SK-N-SH (cell line): ENCODE results near the gene ARHGEF28. TPM values are rescaled to one million over a fixed set of nuclear protein-coding genes. Genes with fewer than 3 reads are reported as not detected.

Experiments used
- CTCF ChIA-PET: fragments of 300-600, 350-600 bp; formaldehyde crosslinking; extraction: SDS; loops from one replicate; lab custom pipeline; 2021; lab: Yijun Ruan, JAX
- POLR2A ChIA-PET: fragments of 350-600 bp; sonication (Branson Sonifier 250); formaldehyde crosslinking; extraction: SDS; loops from one replicate; lab custom pipeline; 2020; ENCODE audit warnings: antibody characterized with exemption, inconsistent platforms; lab: Yijun Ruan, JAX
- DNase-seq: peaks from one replicate; pipeline ENCODE4 v3.0.0; 2012
- H2AFZ ChIP-seq: fragments of 200-600 bp; sonication (generic); 2 replicates; pipeline ENCODE4 v1.8.1; 2016; ENCODE audit warnings: antibody characterized with exemption, mild to moderate bottlenecking, low read depth
- H3F3A ChIP-seq: fragments of 200-600 bp; sonication (generic); replicated peaks from 2 replicates; pipeline ENCODE3; 2016; ENCODE audit warnings: antibody characterized with exemption, mild to moderate bottlenecking; ENCODE audit not compliant: insufficient read depth
- H3K27ac ChIP-seq, 2 experiments: fragments of 200-500 bp in 1 of 2; fragments of 200-600 bp in 1 of 2; sonication (Bioruptor generic) in 1 of 2; sonication (generic), shearing (Covaris generic) in 1 of 2; 2 replicates each; pipeline versions ENCODE4 v1.5.1 to v1.6.1; 2014 to 2016; ENCODE audit warnings: low read depth in 2 of 2, inconsistent platforms in 1 of 2, low read length in 1 of 2, mild to moderate bottlenecking in 1 of 2, mixed read lengths in 1 of 2
- H3K27me3 ChIP-seq: fragments of 200-600 bp; sonication (generic), shearing (Covaris generic); 2 replicates; pipeline ENCODE4 v1.6.1; 2016; ENCODE audit warnings: mixed run types; ENCODE audit not compliant: insufficient read depth
- H3K36me3 ChIP-seq, 2 experiments: fragments of 200-500 bp in 1 of 2; fragments of 200-600 bp in 1 of 2; sonication (Bioruptor generic) in 1 of 2; sonication (generic) in 1 of 2; replicated peaks in 1 of 2; 2 replicates each; pipeline versions ENCODE3 to v1.5.1; 2014 to 2016; ENCODE audit warnings: low read length in 1 of 2, mild to moderate bottlenecking in 1 of 2; ENCODE audit not compliant: insufficient read depth in 2 of 2, control insufficient read depth in 1 of 2
- H3K4me1 ChIP-seq, 2 experiments: fragments of 200-500 bp in 1 of 2; fragments of 200-600 bp in 1 of 2; sonication (Bioruptor generic) in 1 of 2; sonication (generic), shearing (Covaris generic) in 1 of 2; 2 replicates each; pipeline versions ENCODE4 v1.5.1 to v1.6.1; 2014 to 2016; ENCODE audit warnings: low read depth in 1 of 2, low read length in 1 of 2, mixed run types in 1 of 2; ENCODE audit not compliant: insufficient read depth in 2 of 2, control insufficient read depth in 1 of 2
- H3K4me2 ChIP-seq: fragments of 200-600 bp; sonication (generic), shearing (Covaris generic); 2 replicates; pipeline ENCODE4 v1.6.1; 2017; ENCODE audit warnings: mixed run types
- H3K4me3 ChIP-seq, 2 experiments: fragments of 200-500 bp in 1 of 2; fragments of 200-600 bp in 1 of 2; sonication (Bioruptor generic) in 1 of 2; sonication (generic), shearing (Covaris generic) in 1 of 2; 2 replicates each; pipeline versions ENCODE4 v1.5.1 to v1.8.1; 2014 to 2016; ENCODE audit warnings: low read depth in 2 of 2, inconsistent platforms in 1 of 2, low read length in 1 of 2, mild to moderate bottlenecking in 1 of 2, mixed read lengths in 1 of 2, moderate library complexity in 1 of 2
- H3K79me2 ChIP-seq: fragments of 200-600 bp; sonication (generic); 2 replicates; pipeline ENCODE4 v1.8.1; 2017; ENCODE audit warnings: mild to moderate bottlenecking; ENCODE audit not compliant: insufficient read depth
- H3K9ac ChIP-seq: fragments of 200-600 bp; sonication (generic); 2 replicates; pipeline ENCODE4 v1.6.1; 2017; ENCODE audit warnings: mixed run types
- H3K9me2 ChIP-seq: fragments of 200-600 bp; sonication (generic); 2 replicates; pipeline ENCODE4 v1.6.1; 2017; ENCODE audit warnings: mixed run types
- H3K9me3 ChIP-seq: fragments of 200-600 bp; sonication (generic); 2 replicates; pipeline ENCODE4 v1.6.1; 2017; ENCODE audit warnings: mixed run types, mild to moderate bottlenecking, moderate library complexity
- H4K20me1 ChIP-seq: fragments of 200-600 bp; sonication (generic); 2 replicates; pipeline ENCODE4 v1.6.1; 2017; ENCODE audit warnings: mild to moderate bottlenecking, mixed run types; ENCODE audit not compliant: insufficient read depth
- EP300 ChIP-seq, 2 experiments: IDR thresholded peaks; 2 replicates each; pipeline versions ENCODE4 v1.4.0 to v1.6.1; 2012; ENCODE audit warnings: borderline replicate concordance in 1 of 2, low read depth in 1 of 2, low read length in 1 of 2
- FOXJ3 ChIP-seq: sonication (generic); formaldehyde crosslinking; IDR thresholded peaks from 2 replicates; pipeline ENCODE4 v1.5.1; 2020; ENCODE audit warnings: mild to moderate bottlenecking, missing genetic modification reagents
- NFIC ChIP-seq: IDR thresholded peaks from 2 replicates; pipeline ENCODE4 v1.4.0; 2012; ENCODE audit warnings: borderline replicate concordance
- NRF1 ChIP-seq: IDR thresholded peaks from 2 replicates; pipeline ENCODE4 v1.6.1; 2012; ENCODE audit warnings: low read depth, mild to moderate bottlenecking, low read length
- RFX5 ChIP-seq: IDR thresholded peaks from 2 replicates; pipeline ENCODE4 v1.6.1; 2012; ENCODE audit warnings: mild to moderate bottlenecking, improper control_type of control experiment, low read length
- SIN3A ChIP-seq: IDR thresholded peaks from 2 replicates; pipeline ENCODE4 v1.6.1; 2012; ENCODE audit warnings: low read depth, mild to moderate bottlenecking, low read length, moderate library complexity, borderline replicate concordance
- SMC3 ChIP-seq: IDR thresholded peaks from 2 replicates; pipeline ENCODE4 v1.6.1; 2012; ENCODE audit warnings: low read depth, low read length, improper control_type of control experiment
- TEAD4 ChIP-seq: IDR thresholded peaks from 2 replicates; pipeline ENCODE4 v1.4.0; 2012; ENCODE audit warnings: mild to moderate bottlenecking, borderline replicate concordance; ENCODE audit not compliant: insufficient read depth
- WGBS: methylation state at CpG from one replicate; pipeline ENCODE4 v1.1.6; 2017; ENCODE audit warnings: low lambda C conversion rate; 5-methylcytosine and 5-hydroxymethylcytosine counted together
- polyA plus RNA-seq, 3 experiments: library from polyadenylated mRNA; depleted of rRNA; stranded (reverse); fragments of >200 nt; gene quantifications; 2 replicates each; pipeline ENCODE4 v1.2.3, GENCODE V29; 2012
- TF ChIP-seq, protein P1 (sequence below): IDR thresholded peaks from 2 replicates; pipeline ENCODE4 v1.4.0; 2012; ENCODE audit warnings: low read depth, borderline replicate concordance
- TF ChIP-seq, protein P2 (sequence below): fragments of 150-350 bp; IDR thresholded peaks from 2 replicates; pipeline ENCODE4 v1.6.1; 2016; ENCODE audit warnings: mild to moderate bottlenecking, low read depth, low read length
- TF ChIP-seq, protein P3 (sequence below): fragments of 200-600 bp; sonication (generic); IDR thresholded peaks from 2 replicates; pipeline ENCODE4 v1.6.1; 2017; ENCODE audit warnings: antibody characterized with exemption, mild to moderate bottlenecking, moderate library complexity
- TF ChIP-seq, protein P4 (sequence below): IDR thresholded peaks from 2 replicates; pipeline ENCODE4 v1.4.0; 2012; ENCODE audit warnings: low read depth

Gene ARHGEF28
- polyA plus RNA-seq, 1 of the 3 experiments (the other 2 are of a cell fraction) = 4.2 TPM

DNA sequence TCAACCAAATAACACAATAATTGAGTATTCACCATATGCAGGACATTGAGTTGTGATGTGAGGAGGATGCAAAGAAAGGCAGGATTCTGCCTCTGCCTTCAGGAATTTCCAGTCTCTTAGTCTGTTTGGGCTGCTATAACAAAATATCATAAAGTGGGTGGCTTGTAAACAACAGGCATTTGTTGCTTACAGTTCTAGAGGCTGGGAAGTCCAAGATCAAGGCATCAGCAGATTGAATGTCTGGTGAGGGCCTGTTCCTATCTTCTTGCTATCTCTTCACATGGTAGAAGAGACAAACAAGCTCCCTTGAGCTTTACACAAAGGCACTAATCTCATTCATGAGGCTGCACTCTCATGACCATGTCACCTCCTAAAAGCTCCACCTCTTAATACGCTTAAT lies 360.7 kb downstream of the ARHGEF28 start:
- H2AFZ ChIP-seq = no peak overlapping the region
- WGBS = 100% methylated on average over 1 of the region's 1 CpG
- no peaks in the 10 kb centered on the region for H3F3A ChIP-seq
- no peaks in the 10 kb centered on the region for H3K4me1 ChIP-seq
- H3K27me3 ChIP-seq = no peaks in the 10 kb centered on the region
- TF ChIP-seq NFIC (no peak), FOXJ3 (CRISPR knock-in tag) (no peak), TEAD4 (no peak), EP300 (IDR thresholded peaks at IDR 0.05; ENCODE audit: borderline replicate concordance in 1 of 2, low read depth in 1 of 2, low read length in 1 of 2) (no peak), SIN3A (no peak), NRF1 (no peak)
- TF ChIP-seq, protein P1, sequence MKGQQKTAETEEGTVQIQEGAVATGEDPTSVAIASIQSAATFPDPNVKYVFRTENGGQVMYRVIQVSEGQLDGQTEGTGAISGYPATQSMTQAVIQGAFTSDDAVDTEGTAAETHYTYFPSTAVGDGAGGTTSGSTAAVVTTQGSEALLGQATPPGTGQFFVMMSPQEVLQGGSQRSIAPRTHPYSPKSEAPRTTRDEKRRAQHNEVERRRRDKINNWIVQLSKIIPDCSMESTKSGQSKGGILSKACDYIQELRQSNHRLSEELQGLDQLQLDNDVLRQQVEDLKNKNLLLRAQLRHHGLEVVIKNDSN = no peak
- TF ChIP-seq, protein P2, sequence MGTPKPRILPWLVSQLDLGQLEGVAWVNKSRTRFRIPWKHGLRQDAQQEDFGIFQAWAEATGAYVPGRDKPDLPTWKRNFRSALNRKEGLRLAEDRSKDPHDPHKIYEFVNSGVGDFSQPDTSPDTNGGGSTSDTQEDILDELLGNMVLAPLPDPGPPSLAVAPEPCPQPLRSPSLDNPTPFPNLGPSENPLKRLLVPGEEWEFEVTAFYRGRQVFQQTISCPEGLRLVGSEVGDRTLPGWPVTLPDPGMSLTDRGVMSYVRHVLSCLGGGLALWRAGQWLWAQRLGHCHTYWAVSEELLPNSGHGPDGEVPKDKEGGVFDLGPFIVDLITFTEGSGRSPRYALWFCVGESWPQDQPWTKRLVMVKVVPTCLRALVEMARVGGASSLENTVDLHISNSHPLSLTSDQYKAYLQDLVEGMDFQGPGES = no peak
- TF ChIP-seq, all 33 proteins: peak for 0
- ChIA-PET POLR2A (no interaction called here), CTCF (interaction anchor here (1.1 to 1.4 kb wide), 2 partner anchors 11 to 28 kb away, joined by 4 to 6 read pairs; no protein-coding TSS in a partner anchor)
- H3K4me2 ChIP-seq = no peak overlapping the region
- no peak overlapping the region for H3K4me3 ChIP-seq
- H3K9ac ChIP-seq = no peak overlapping the region
- no peaks in the 10 kb centered on the region for H3K36me3 ChIP-seq
- no peak for DNase-seq
- H3K9me2 ChIP-seq = no peaks in the 10 kb centered on the region
- H3K9me3 ChIP-seq = no peaks in the 10 kb centered on the region
- H3K79me2 ChIP-seq = no peaks in the 10 kb centered on the region
- no peaks in the 10 kb centered on the region for H4K20me1 ChIP-seq
- no peak overlapping the region for H3K27ac ChIP-seq

DNA sequence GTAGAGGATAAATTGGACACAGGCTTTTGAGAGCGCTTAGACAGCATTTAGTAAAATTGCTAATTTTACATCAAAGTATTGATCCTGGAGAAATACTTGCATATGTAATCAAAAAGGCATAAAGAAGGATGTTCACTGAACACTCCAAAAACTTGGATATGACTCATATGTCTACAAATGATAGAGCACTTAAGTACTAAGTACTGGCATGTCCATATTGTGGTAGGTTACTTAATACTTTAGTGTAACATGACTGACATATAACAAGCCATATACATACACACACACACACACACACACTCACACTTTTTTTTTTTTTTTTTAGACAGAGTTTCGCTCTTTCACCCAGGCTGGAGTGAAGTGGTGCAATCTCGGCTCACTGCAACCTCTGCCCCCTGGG lies 361.9 kb downstream of the ARHGEF28 start:
- no peaks in the 10 kb centered on the region for H3F3A ChIP-seq
- no peaks in the 10 kb centered on the region for H3K79me2 ChIP-seq
- no peak overlapping the region for H3K9ac ChIP-seq
- no peaks in the 10 kb centered on the region; the same call in 1 of the 2 replicates for H3K27me3 ChIP-seq
- H3K4me3 ChIP-seq = no peak overlapping the region
- ChIA-PET CTCF (interaction anchor here (1.1 to 1.5 kb wide), 3 partner anchors 10 to 27 kb away, joined by 3 to 6 read pairs (median 4); no protein-coding TSS in a partner anchor), POLR2A (no interaction called here)
- TF ChIP-seq, protein P3, sequence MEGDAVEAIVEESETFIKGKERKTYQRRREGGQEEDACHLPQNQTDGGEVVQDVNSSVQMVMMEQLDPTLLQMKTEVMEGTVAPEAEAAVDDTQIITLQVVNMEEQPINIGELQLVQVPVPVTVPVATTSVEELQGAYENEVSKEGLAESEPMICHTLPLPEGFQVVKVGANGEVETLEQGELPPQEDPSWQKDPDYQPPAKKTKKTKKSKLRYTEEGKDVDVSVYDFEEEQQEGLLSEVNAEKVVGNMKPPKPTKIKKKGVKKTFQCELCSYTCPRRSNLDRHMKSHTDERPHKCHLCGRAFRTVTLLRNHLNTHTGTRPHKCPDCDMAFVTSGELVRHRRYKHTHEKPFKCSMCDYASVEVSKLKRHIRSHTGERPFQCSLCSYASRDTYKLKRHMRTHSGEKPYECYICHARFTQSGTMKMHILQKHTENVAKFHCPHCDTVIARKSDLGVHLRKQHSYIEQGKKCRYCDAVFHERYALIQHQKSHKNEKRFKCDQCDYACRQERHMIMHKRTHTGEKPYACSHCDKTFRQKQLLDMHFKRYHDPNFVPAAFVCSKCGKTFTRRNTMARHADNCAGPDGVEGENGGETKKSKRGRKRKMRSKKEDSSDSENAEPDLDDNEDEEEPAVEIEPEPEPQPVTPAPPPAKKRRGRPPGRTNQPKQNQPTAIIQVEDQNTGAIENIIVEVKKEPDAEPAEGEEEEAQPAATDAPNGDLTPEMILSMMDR = no peak
- TF ChIP-seq SMC3 (no peak), RFX5 (no peak)
- TF ChIP-seq, protein P4, sequence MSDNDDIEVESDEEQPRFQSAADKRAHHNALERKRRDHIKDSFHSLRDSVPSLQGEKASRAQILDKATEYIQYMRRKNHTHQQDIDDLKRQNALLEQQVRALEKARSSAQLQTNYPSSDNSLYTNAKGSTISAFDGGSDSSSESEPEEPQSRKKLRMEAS = no peak
- H3K9me3 ChIP-seq = no peaks in the 10 kb centered on the region
- no peaks in the 10 kb centered on the region for H3K9me2 ChIP-seq
- H3K4me1 ChIP-seq = no peaks in the 10 kb centered on the region
- H3K4me2 ChIP-seq = no peak overlapping the region
- no peaks in the 10 kb centered on the region for H4K20me1 ChIP-seq
- DNase-seq = no peak
- WGBS = 84% methylated on average over 3 of the region's 3 CpGs
- no peak overlapping the region for H2AFZ ChIP-seq
- no peak overlapping the region for H3K27ac ChIP-seq
- H3K36me3 ChIP-seq = no peaks in the 10 kb centered on the region
